Motor neuron (in vitro differentiated cells): ENCODE results near the gene CTAG1A. TPM values are rescaled to one million over a fixed set of nuclear protein-coding genes. Genes with fewer than 3 reads are reported as not detected.
"Not testable (repeated sequence)": the region's sequence is repeated elsewhere in the genome, so short reads cannot be mapped to it uniquely, and the experiment has no call there.

Experiments used
- ATAC-seq, 8 experiments: fragments of 200-7000 bp; cut with Tn5 transposase; replicated peaks in 6 of 8; 2 replicates each; pipeline ENCODE4 v1.8.0; 2021; ENCODE audit warnings: mild to moderate bottlenecking in 8 of 8, moderate library complexity in 8 of 8
- H3K27ac ChIP-seq, 2 donors: fragments of 250-450 bp; sonication (Bioruptor Pico); 2 replicates each; pipeline ENCODE4 v1.9.0; 2021; ENCODE audit warnings: antibody characterized with exemption in 2 of 2, mild to moderate bottlenecking in 2 of 2, moderate library complexity in 1 of 2
- H3K4me1 ChIP-seq, 2 donors: fragments of 250-450 bp; sonication (Bioruptor Pico); replicated peaks in 1 of 2; 2 replicates each; pipeline ENCODE4 v1.6.1; 2021; ENCODE audit warnings: antibody characterized with exemption in 2 of 2, mild to moderate bottlenecking in 2 of 2, moderate library complexity in 1 of 2
- H3K4me3 ChIP-seq, 5 donors: fragments of 250-450 bp; sonication (Bioruptor Pico); 2 replicates each; pipeline ENCODE4 v1.9.0; 2021; ENCODE audit warnings: antibody characterized with exemption in 5 of 5, mild to moderate bottlenecking in 5 of 5, moderate library complexity in 4 of 5
- WGBS, 10 experiments: fragments of 450-650 bp; shearing (Covaris generic); methylation state at CpG; one replicate each; pipeline ENCODE4 v1.0.0; 2022; 5-methylcytosine and 5-hydroxymethylcytosine counted together
- in situ Hi-C, 9 experiments: fragments of 400-800 bp; cut with MboI; loops; one replicate each; pipeline ENCODE4 v1.15.0; 2021; ENCODE audit warnings: low sequenced_read_pairs in 9 of 9, low pct_unique_long_range_greater_than_20kb in 2 of 9; ENCODE audit not compliant: unreplicated experiment in 9 of 9
- total RNA-seq, 8 experiments: library from RNA; unstranded; fragments of 300-600 nt; gene quantifications; 2 replicates each; pipeline versions ENCODE4 v1.2.3 to v1.2.4, GENCODE V29; 2022

The CTAG1A gene
- total RNA-seq = not detected

- H3K4me3 ChIP-seq, H3K27ac ChIP-seq, in situ Hi-C loops, H3K4me1 ChIP-seq, ATAC-seq: not testable (repeated sequence)
- no CpG with 5 or more reads among the region's 39 CpGs for whole genome bisulfite sequencing, 10 experiments
These were observed at the start of gene CTAG1A for GRCh38 chrX:154584585-154585183. TSS of gene CTAG1A (plus strand) at chrX:154585133. CDS start at chrX:154585207, 74 bp downstream.

GRCh38 chrX:154535892-154536291 is 49.0 kb upstream of the CTAG1A start:
- WGBS, 10 experiments = 40% methylated on average over 1 of the region's 9 CpGs; no CpG with 5 or more reads in 9 of the 10 experiments
- in situ Hi-C loops = no loop called here
- Histone ChIP-seq H3K4me1 (peaks cover 0 to 9% of the 10 kb centered on the region in 2 donors), H3K4me3 (no peak overlapping the region), H3K27ac (no peak overlapping the region)
- ATAC-seq = no peak

GRCh38 chrX:154539077-154539476 is 45.9 kb upstream of the CTAG1A start:
- Histone ChIP-seq H3K4me1 (peaks cover 0 to 9% of the 10 kb centered on the region in 2 donors), H3K27ac (peak overlapping the region in 1 of 2 donors; percentile 49), H3K4me3 (no peak overlapping the region)
- 67% methylated on average over 6 of the region's 8 CpGs; no CpG with 5 or more reads in 9 of the 10 experiments for WGBS, 10 experiments
- ATAC-seq = peak in 4 of 8 experiments; percentile 16 to 25 (median 22)
- in situ Hi-C loops = no loop called here

GRCh38 chrX:154540365-154540764 is 44.6 kb upstream of the CTAG1A start:
- in situ Hi-C loops, H3K27ac ChIP-seq, ATAC-seq, H3K4me3 ChIP-seq, H3K4me1 ChIP-seq: not testable (repeated sequence)
- 49% methylated on average over 7 of the region's 7 CpGs; no CpG with 5 or more reads in 9 of the 10 experiments for WGBS, 10 experiments

GRCh38 chrX:154540897-154541535 is 43.9 kb upstream of the CTAG1A start:
- WGBS, 10 experiments = 60 to 88% (median 80%) methylated on average over 1 to 6 of the region's 19 CpGs; no CpG with 5 or more reads in 7 of the 10 experiments

GRCh38 chrX:154541589-154541895 is 43.4 kb upstream of the CTAG1A start:
- peaks cover 0 to 11% of the 10 kb centered on the region in 2 donors for H3K4me1 ChIP-seq
- 40% methylated on average over 2 of the region's 5 CpGs; no CpG with 5 or more reads in 9 of the 10 experiments for WGBS, 10 experiments
- H3K27ac ChIP-seq = no peak overlapping the region
- no peak overlapping the region for H3K4me3 ChIP-seq
- in situ Hi-C loops = no loop called here
- no peak for ATAC-seq

More at GRCh38 chrX:154540897-154541535, 43.9 kb upstream of the CTAG1A start:
- in situ Hi-C loops = no loop called here
- H3K4me3 ChIP-seq = no peak overlapping the region
- H3K4me1 ChIP-seq = peaks cover 0 to 10% of the 10 kb centered on the region in 2 donors
- no peak overlapping the region for H3K27ac ChIP-seq
- ATAC-seq = peak in 2 of 8 experiments; percentile 33 to 39

GRCh38 chrX:154541896-154542722 is 42.8 kb upstream of the CTAG1A start:
- H3K27ac ChIP-seq = no peak overlapping the region
- in situ Hi-C loops = no loop called here
- H3K4me3 ChIP-seq = no peak overlapping the region
- WGBS, 10 experiments = 36% methylated on average over 7 of the region's 12 CpGs; no CpG with 5 or more reads in 9 of the 10 experiments
- ATAC-seq = peak in 6 of 8 experiments; percentile 5 to 61 (median 32)
- peaks cover 0 to 11% of the 10 kb centered on the region in 2 donors for H3K4me1 ChIP-seq

- WGBS, 10 experiments = 60 to 75% (median 69%) methylated on average over 1 to 13 of the region's 20 CpGs; no CpG with 5 or more reads in 7 of the 10 experiments
- no peak for ATAC-seq
- Histone ChIP-seq H3K27ac (no peak overlapping the region), H3K4me3 (no peak overlapping the region), H3K4me1 (peaks cover 0 to 11% of the 10 kb centered on the region in 2 donors)
- in situ Hi-C loops = no loop called here
These were observed 42.1 kb upstream of the CTAG1A start for GRCh38 chrX:154542723-154543424.

GRCh38 chrX:154545673-154546274 is 39.2 kb upstream of the CTAG1A start:
- 57 to 100% (median 90%) methylated on average over 1 to 6 of the region's 17 CpGs; no CpG with 5 or more reads in 7 of the 10 experiments for WGBS, 10 experiments
- H3K4me3 ChIP-seq = peak overlapping the region; percentile 71 to 97 (median 90)
- ATAC-seq = no peak
- H3K4me1 ChIP-seq = peaks cover 4 to 5% of the 10 kb centered on the region in 2 donors
- H3K27ac ChIP-seq = no peak overlapping the region
- in situ Hi-C loops = no loop called here

GRCh38 chrX:154546354-154547244 is 38.3 kb upstream of the CTAG1A start, which contains the start of gene G6PD:
TSS of gene G6PD (minus strand) at chrX:154546846. CDS start at chrX:154546155, 691 bp downstream.
- H3K4me1 ChIP-seq = peaks cover 4 to 5% of the 10 kb centered on the region in 2 donors
- peak; percentile 40 to 82 (median 78) for ATAC-seq
- H3K27ac ChIP-seq = peak within 1 kb of the TSS; percentile 95 to 98
- H3K4me3 ChIP-seq = peak within 1 kb of the TSS; percentile 71 to 97 (median 90)
- WGBS, 10 experiments = 0 to 34% methylated on average over 2 to 5 of the region's 92 CpGs; no CpG with 5 or more reads in 8 of the 10 experiments
- in situ Hi-C loops = no loop called here

- in situ Hi-C loops = no loop called here
- WGBS, 10 experiments = 38 to 60% methylated on average over 1 to 3 of the region's 69 CpGs; no CpG with 5 or more reads in 8 of the 10 experiments
- ATAC-seq = peak; percentile 77 to 92 (median 90)
- Histone ChIP-seq H3K4me1 (peaks cover 4 to 5% of the 10 kb centered on the region in 2 donors), H3K27ac (peak within 1 kb of the TSS; percentile 95 to 98), H3K4me3 (peak within 1 kb of the TSS; percentile 71 to 97 (median 90))
These were observed 37.5 kb upstream of the CTAG1A start, which contains the start of gene IKBKG for GRCh38 chrX:154547245-154548027. TSS of gene IKBKG (plus strand) at chrX:154547620. CDS start at chrX:154552003, 4,383 bp downstream.
